Suprapubic skin (tissue), 4 donors: ENCODE measurements around the gene IL20. TPM values are rescaled to one million over a fixed set of nuclear protein-coding genes. Genes with fewer than 3 reads are reported as not detected.

Source experiments
- DNase-seq, 2 donors: peaks; one replicate each; pipeline ENCODE4 v3.0.0-alpha.2; 2019; ENCODE audit warnings: low spot score in 2 of 2
- H3K27ac ChIP-seq: fragments of 200-600 bp; sonication (generic); one replicate; pipeline ENCODE4 v1.5.1; 2019
- H3K27me3 ChIP-seq: fragments of 200-600 bp; sonication (generic); one replicate; pipeline ENCODE4 v1.5.1; 2019
- H3K36me3 ChIP-seq: fragments of 200-600 bp; sonication (generic); one replicate; pipeline ENCODE4 v1.5.1; 2019
- H3K4me1 ChIP-seq: fragments of 200-600 bp; sonication (generic); one replicate; pipeline ENCODE4 v1.5.1; 2019
- H3K4me3 ChIP-seq: fragments of 200-600 bp; sonication (generic); one replicate; pipeline ENCODE4 v1.5.1; 2019; ENCODE audit warnings: mild to moderate bottlenecking
- H3K9me3 ChIP-seq: fragments of 200-600 bp; sonication (generic); one replicate; pipeline ENCODE4 v1.5.1; 2019
- CTCF ChIP-seq, 2 donors: fragments of 200-600 bp in 1 of 2; fragments of 450-650 bp in 1 of 2; sonication (generic) in 1 of 2; IDR thresholded peaks; one replicate each; pipeline ENCODE4 v1.5.1; 2016 to 2019; ENCODE audit warnings: antibody characterized with exemption in 2 of 2, mild to moderate bottlenecking in 1 of 2, moderate library complexity in 1 of 2
- EP300 ChIP-seq: sonication (generic); formaldehyde crosslinking; IDR thresholded peaks from one replicate; pipeline ENCODE4 v1.6.1; 2017; ENCODE audit warnings: antibody characterized with exemption
- POLR2A ChIP-seq, 2 donors: fragments of 450-650 bp; IDR thresholded peaks; one replicate each; pipeline ENCODE4 v1.6.1; 2017; ENCODE audit warnings: antibody characterized with exemption in 2 of 2, mild to moderate bottlenecking in 2 of 2, moderate library complexity in 2 of 2
- POLR2AphosphoS5 ChIP-seq, 3 donors: sonication (generic); formaldehyde crosslinking; IDR thresholded peaks; one replicate each; pipeline ENCODE4 v1.6.1; 2017; ENCODE audit warnings: antibody characterized with exemption in 3 of 3
- WGBS: methylation state at CpG from one replicate; pipeline ENCODE4 v1.1.5; 2018; 5-methylcytosine and 5-hydroxymethylcytosine counted together
- total RNA-seq, 4 donors: library from RNA; depleted of rRNA; stranded (reverse); fragments of >200 nt; gene quantifications; one replicate each; pipeline ENCODE4 v1.1.0, GENCODE V29; 2016

Gene IL20
- total RNA-seq, 4 donors from 2014 or later = 0.76 to 1.4 (median 1.0) TPM; not detected in 1

- 56% methylated on average over 3 of the region's 3 CpGs for WGBS
- Histone ChIP-seq H3K27ac (no peak overlapping the region), H3K9me3 (no peaks in the 10 kb centered on the region), H3K4me1 (no peaks in the 10 kb centered on the region), H3K27me3 (peaks cover 5% of the 10 kb centered on the region), H3K36me3 (no peaks in the 10 kb centered on the region), H3K4me3 (no peak overlapping the region)
- DNase-seq = no peak
- TF ChIP-seq EP300 (no peak), POLR2A (IDR thresholded peaks at IDR 0.05) (no peak), CTCF (IDR thresholded peaks at IDR 0.05) (no peak), POLR2AphosphoS5 (IDR thresholded peaks at IDR 0.05) (no peak)
Measured at GRCh38 chr1:206873603-206874188, 8.3 kb downstream of the IL20 start.

- no peak for DNase-seq
- H3K36me3 ChIP-seq = no peaks in the 10 kb centered on the region
- H3K9me3 ChIP-seq = no peaks in the 10 kb centered on the region
- no peak for TF ChIP-seq EP300
- H3K4me1 ChIP-seq = no peaks in the 10 kb centered on the region
- no peak overlapping the region for H3K4me3 ChIP-seq
- 85% methylated on average over 3 of the region's 3 CpGs for WGBS
- H3K27ac ChIP-seq = no peak overlapping the region
- H3K27me3 ChIP-seq = no peaks in the 10 kb centered on the region
Measured at GRCh38 chr1:206875752-206876377, 10.4 kb downstream of the IL20 start.

- no peaks in the 10 kb centered on the region for H3K9me3 ChIP-seq
- TF ChIP-seq POLR2A (IDR thresholded peaks at IDR 0.05) (no peak), POLR2AphosphoS5 (IDR thresholded peaks at IDR 0.05) (no peak), EP300 (no peak)
- no peak overlapping the region for H3K4me3 ChIP-seq
Measured at GRCh38 chr1:206878456-206878855, 13.0 kb downstream of the IL20 start.

GRCh38 chr1:206880314-206880713, 14.9 kb downstream of the IL20 start:
- H3K36me3 ChIP-seq = no peaks in the 10 kb centered on the region
- H3K4me3 ChIP-seq = no peak overlapping the region
- H3K27ac ChIP-seq = no peak overlapping the region
- H3K4me1 ChIP-seq = no peaks in the 10 kb centered on the region
- no peak for DNase-seq
- no peaks in the 10 kb centered on the region for H3K9me3 ChIP-seq
- WGBS = 81% methylated on average over 3 of the region's 3 CpGs
- TF ChIP-seq POLR2AphosphoS5 (IDR thresholded peaks at IDR 0.05) (no peak), EP300 (no peak), POLR2A (IDR thresholded peaks at IDR 0.05) (no peak), CTCF (IDR thresholded peaks at IDR 0.05) (no peak)
- H3K27me3 ChIP-seq = peaks cover 2% of the 10 kb centered on the region

More at GRCh38 chr1:206878456-206878855, 13.0 kb downstream of the IL20 start:
- DNase-seq = no peak
- Histone ChIP-seq H3K36me3 (no peaks in the 10 kb centered on the region), H3K27me3 (no peaks in the 10 kb centered on the region), H3K4me1 (no peaks in the 10 kb centered on the region), H3K27ac (no peak overlapping the region)

GRCh38 chr1:206882555-206882954, 17.1 kb downstream of the IL20 start:
- no peaks in the 10 kb centered on the region for H3K9me3 ChIP-seq
- 87% methylated on average over 3 of the region's 3 CpGs for WGBS
- DNase-seq = no peak
- TF ChIP-seq CTCF (IDR thresholded peaks at IDR 0.05) (no peak), POLR2A (IDR thresholded peaks at IDR 0.05) (no peak), POLR2AphosphoS5 (IDR thresholded peaks at IDR 0.05) (no peak)
- H3K36me3 ChIP-seq = no peaks in the 10 kb centered on the region
- no peaks in the 10 kb centered on the region for H3K4me1 ChIP-seq
- no peak overlapping the region for H3K27ac ChIP-seq
- H3K4me3 ChIP-seq = no peak overlapping the region
- H3K27me3 ChIP-seq = peaks cover 2% of the 10 kb centered on the region

- TF ChIP-seq POLR2A (IDR thresholded peaks at IDR 0.05) (no peak), CTCF (IDR thresholded peaks at IDR 0.05) (no peak), EP300 (no peak), POLR2AphosphoS5 (IDR thresholded peaks at IDR 0.05) (no peak)
- DNase-seq = no peak
- H3K4me3 ChIP-seq = no peak overlapping the region
- H3K4me1 ChIP-seq = no peaks in the 10 kb centered on the region
- H3K36me3 ChIP-seq = no peaks in the 10 kb centered on the region
- WGBS = 97% methylated on average over 1 of the region's 1 CpG
- no peak overlapping the region for H3K27ac ChIP-seq
- H3K9me3 ChIP-seq = no peaks in the 10 kb centered on the region
- H3K27me3 ChIP-seq = peaks cover 2% of the 10 kb centered on the region
Measured at GRCh38 chr1:206883160-206883559, 17.7 kb downstream of the IL20 start.
